A549 (cell line): Measurements from ENCODE around the gene BNC2.

Experiments
- EHF ChIP-seq: fragments of 250-450 bp; sonication (Bioruptor Pico); IDR thresholded peaks from 2 replicates; pipeline ENCODE4 v1.5.0; 2020; ENCODE audit warnings: mild to moderate bottlenecking
- EP300 ChIP-seq, 2 experiments: fragments of >200 bp; sonication (Bioruptor Twin); formaldehyde crosslinking; IDR thresholded peaks; 2 replicates in 1 of 2; 3 replicates in 1 of 2; pipeline ENCODE4 v1.6.1; 2016 to 2017
- POLR2A ChIP-seq: IDR thresholded peaks from 2 replicates; pipeline ENCODE4 v1.6.1; 2012; ENCODE audit warnings: mild to moderate bottlenecking, low read length
- POLR2AphosphoS2 ChIP-seq: conservative IDR thresholded peaks from 2 replicates; pipeline ENCODE4 v1.6.1; 2012; ENCODE audit warnings: low read length, improper control_type of control experiment, inconsistent platforms
- TF ChIP-seq, protein P1 (sequence below): fragments of >200 bp; sonication (Bioruptor Twin); formaldehyde crosslinking; IDR thresholded peaks from 3 replicates; pipeline ENCODE4 v1.5.1; 2016

DNA sequence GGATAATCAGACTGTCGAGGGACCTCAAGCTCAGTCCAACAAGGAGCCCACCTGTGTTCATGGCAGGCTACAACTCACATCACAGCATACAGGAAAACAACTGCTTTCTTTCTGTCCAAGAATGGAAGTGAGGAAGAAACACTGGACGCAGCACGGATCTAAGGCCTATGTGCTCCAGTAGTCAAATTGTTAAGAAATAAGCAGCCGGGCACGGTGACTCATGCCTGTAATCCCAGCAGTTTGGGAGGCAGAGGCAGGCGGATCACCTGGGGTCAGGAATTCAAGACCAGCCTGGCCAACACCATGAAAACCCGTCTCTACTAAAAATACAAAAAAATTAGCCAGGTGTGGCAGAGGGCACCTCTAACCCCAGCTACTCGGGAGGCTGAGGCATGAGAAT lies 427.8 kb downstream of the BNC2 start:
- TF ChIP-seq POLR2AphosphoS2 (no peak), EP300 (IDR thresholded peaks at IDR 0.05) (no peak), EHF (CRISPR knock-in tag) (no peak), POLR2A (no peak)
- TF ChIP-seq, protein P1, sequence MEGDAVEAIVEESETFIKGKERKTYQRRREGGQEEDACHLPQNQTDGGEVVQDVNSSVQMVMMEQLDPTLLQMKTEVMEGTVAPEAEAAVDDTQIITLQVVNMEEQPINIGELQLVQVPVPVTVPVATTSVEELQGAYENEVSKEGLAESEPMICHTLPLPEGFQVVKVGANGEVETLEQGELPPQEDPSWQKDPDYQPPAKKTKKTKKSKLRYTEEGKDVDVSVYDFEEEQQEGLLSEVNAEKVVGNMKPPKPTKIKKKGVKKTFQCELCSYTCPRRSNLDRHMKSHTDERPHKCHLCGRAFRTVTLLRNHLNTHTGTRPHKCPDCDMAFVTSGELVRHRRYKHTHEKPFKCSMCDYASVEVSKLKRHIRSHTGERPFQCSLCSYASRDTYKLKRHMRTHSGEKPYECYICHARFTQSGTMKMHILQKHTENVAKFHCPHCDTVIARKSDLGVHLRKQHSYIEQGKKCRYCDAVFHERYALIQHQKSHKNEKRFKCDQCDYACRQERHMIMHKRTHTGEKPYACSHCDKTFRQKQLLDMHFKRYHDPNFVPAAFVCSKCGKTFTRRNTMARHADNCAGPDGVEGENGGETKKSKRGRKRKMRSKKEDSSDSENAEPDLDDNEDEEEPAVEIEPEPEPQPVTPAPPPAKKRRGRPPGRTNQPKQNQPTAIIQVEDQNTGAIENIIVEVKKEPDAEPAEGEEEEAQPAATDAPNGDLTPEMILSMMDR = no peak
